Right atrium auricular region (tissue), 2 donors: ENCODE results near the gene PTGIS. TPM values are rescaled to one million over a fixed set of nuclear protein-coding genes. Genes with fewer than 3 reads are reported as not detected.

ENCODE experiments used
- DNase-seq: peaks from one replicate; pipeline ENCODE4 v3.0.0-alpha.2; 2019; ENCODE audit warnings: low spot score
- H3K27ac ChIP-seq, 2 donors: fragments of 200-600 bp; sonication (generic); 1 replicate in 1 of 2; 2 replicates in 1 of 2; pipeline ENCODE4 v1.5.1; 2016 to 2019
- H3K27me3 ChIP-seq, 2 donors: fragments of 200-600 bp; sonication (generic); one replicate each; pipeline versions ENCODE4 v1.5.1 to v1.6.0; 2017 to 2019
- H3K36me3 ChIP-seq: fragments of 200-600 bp; sonication (generic); one replicate; pipeline ENCODE4 v1.5.1; 2016
- H3K4me1 ChIP-seq, 2 donors: fragments of 200-600 bp; sonication (generic); one replicate each; pipeline versions ENCODE4 v1.5.1 to v1.6.0; 2017 to 2019
- H3K4me3 ChIP-seq, 2 donors: fragments of 200-600 bp; sonication (generic); 1 replicate in 1 of 2; 2 replicates in 1 of 2; pipeline ENCODE4 v1.5.1; 2017 to 2019; ENCODE audit warnings: mild to moderate bottlenecking in 1 of 2, moderate library complexity in 1 of 2
- H3K9me3 ChIP-seq, 2 donors: fragments of 200-600 bp; sonication (generic); one replicate each; pipeline ENCODE4 v1.5.1; 2019
- CTCF ChIP-seq, 2 donors: fragments of 200-600 bp; sonication (generic); IDR thresholded peaks; one replicate each; pipeline ENCODE4 v1.5.1; 2019; ENCODE audit warnings: antibody characterized with exemption in 2 of 2
- total RNA-seq, 2 donors: library from RNA; depleted of rRNA; stranded (reverse); fragments of >200 nt; gene quantifications; one replicate each; pipeline ENCODE4 v1.1.0, GENCODE V29; 2016

Gene PTGIS
- total RNA-seq, 2 donors from 2014 or later: 59.8 to 169 TPM

DNA sequence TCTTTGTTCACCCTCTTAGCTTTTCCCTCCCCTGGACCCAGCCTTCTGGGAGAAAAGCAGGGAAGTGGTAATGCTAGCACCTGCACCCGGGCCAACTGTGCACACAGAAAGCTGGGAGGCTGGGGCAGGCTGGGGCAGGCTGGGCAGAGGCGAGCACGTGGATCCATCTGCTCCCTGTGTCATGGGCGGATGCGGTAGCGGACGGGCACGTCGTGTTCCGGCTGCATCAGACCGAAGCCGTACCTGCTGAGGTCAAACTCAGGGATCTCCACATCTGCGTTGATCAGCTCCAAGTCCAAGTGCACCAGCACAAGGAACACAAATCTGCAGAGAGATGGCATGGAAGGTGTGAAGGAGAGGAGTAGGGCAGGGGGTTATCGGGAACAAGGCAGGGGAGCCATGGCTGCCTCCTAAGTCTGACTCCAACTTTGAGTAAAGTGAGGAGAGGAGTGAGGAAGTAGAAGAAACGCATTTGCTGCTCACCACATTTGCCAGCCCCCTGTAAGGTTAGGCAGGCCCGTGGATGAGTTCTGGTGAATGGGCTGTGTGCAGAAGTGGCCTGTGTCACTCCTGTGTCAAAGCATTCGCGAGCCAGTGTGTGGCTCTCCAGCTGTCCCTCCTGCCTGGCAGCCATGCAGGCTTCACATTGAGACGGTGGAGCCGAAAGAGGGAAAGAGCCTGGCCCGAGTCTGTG, 60.0 kb downstream of the PTGIS start:
- TF ChIP-seq CTCF (IDR thresholded peaks at IDR 0.05): no peak
- peaks cover 0 to 19% of the 10 kb centered on the region in 2 donors for H3K4me1 ChIP-seq
- H3K36me3 ChIP-seq: peaks cover 11% of the 10 kb centered on the region
- no peak for DNase-seq
- no peak overlapping the region for H3K27ac ChIP-seq
- H3K9me3 ChIP-seq: no peaks in the 10 kb centered on the region
- H3K27me3 ChIP-seq: no peaks in the 10 kb centered on the region
- no peak overlapping the region for H3K4me3 ChIP-seq

DNA sequence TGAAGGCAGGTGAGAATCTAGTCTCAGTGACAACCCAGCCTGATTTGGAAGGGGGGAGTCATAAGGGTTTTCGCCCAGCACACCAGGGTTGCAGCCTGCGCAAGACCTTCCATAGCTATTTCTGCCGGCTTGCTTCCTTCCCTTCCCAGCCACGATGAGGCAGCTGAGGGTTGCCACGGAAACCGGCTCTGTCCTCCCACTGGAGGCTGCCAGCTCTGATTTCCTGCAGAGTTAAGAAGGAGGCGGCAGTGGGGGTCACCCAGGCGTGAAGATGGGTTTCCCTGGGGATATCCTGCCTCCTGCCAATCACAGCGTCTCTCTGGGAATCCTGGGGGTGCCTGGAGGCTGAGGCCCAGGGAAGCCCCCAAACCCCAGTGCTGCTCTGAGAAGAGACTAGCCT, 62.4 kb downstream of the PTGIS start:
- Histone ChIP-seq H3K9me3 (no peaks in the 10 kb centered on the region), H3K4me1 (peaks cover 0 to 19% of the 10 kb centered on the region in 2 donors), H3K27ac (no peak overlapping the region), H3K4me3 (no peak overlapping the region), H3K27me3 (no peaks in the 10 kb centered on the region), H3K36me3 (peaks cover 11% of the 10 kb centered on the region)
- TF ChIP-seq CTCF (IDR thresholded peaks at IDR 0.05): no peak
- DNase-seq: no peak

- Histone ChIP-seq H3K27me3 (no peaks in the 10 kb centered on the region), H3K9me3 (no peaks in the 10 kb centered on the region), H3K4me3 (no peak overlapping the region), H3K36me3 (peaks cover 11% of the 10 kb centered on the region), H3K27ac (no peak overlapping the region), H3K4me1 (peaks cover 0 to 1% of the 10 kb centered on the region in 2 donors)
- TF ChIP-seq CTCF (IDR thresholded peaks at IDR 0.05): no peak
- no peak for DNase-seq
These were observed 64.8 kb downstream of the PTGIS start for GRCh38 chr20:49503176-49503575.

GRCh38 chr20:49501917-49502316, 66.0 kb downstream of the PTGIS start:
- DNase-seq: no peak
- Histone ChIP-seq H3K27ac (no peak overlapping the region), H3K4me3 (no peak overlapping the region), H3K4me1 (no peaks in the 10 kb centered on the region), H3K9me3 (no peaks in the 10 kb centered on the region), H3K27me3 (no peaks in the 10 kb centered on the region), H3K36me3 (peaks cover under 1% of the 10 kb centered on the region)
- no peak for TF ChIP-seq CTCF (IDR thresholded peaks at IDR 0.05)

DNA sequence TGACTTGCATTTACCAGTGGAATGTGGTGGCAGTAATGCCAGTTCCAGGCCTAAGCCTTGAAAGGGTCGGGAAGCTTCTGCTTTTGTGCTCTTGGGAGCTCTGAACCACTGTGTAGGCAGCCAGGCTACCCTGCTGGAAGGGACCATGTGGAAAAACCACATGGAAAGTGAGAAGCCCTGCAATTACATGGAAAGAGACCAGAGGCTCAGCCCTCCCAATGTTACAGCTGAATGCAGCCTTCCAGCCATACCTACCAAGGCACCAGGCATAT, 70.6 kb downstream of the PTGIS start:
- Histone ChIP-seq H3K27me3 (no peaks in the 10 kb centered on the region), H3K4me1 (no peaks in the 10 kb centered on the region), H3K27ac (no peak overlapping the region), H3K36me3 (no peaks in the 10 kb centered on the region), H3K4me3 (no peak overlapping the region), H3K9me3 (no peaks in the 10 kb centered on the region)
- no peak for TF ChIP-seq CTCF (IDR thresholded peaks at IDR 0.05)
- DNase-seq: no peak
